OCI-LY1 (cell line): Measurements from ENCODE around the gene ALLC.
"Not testable (repeated sequence)": the region's sequence is repeated elsewhere in the genome, so short reads cannot be mapped to it uniquely, and the experiment has no call there.

ENCODE experiments used
- H2AFZ ChIP-seq: fragments of 200-600 bp; sonication (generic), shearing (Covaris generic); 2 replicates; pipeline ENCODE4 v1.6.0; 2014; ENCODE audit warnings: antibody characterized with exemption, mild to moderate bottlenecking, low read length
- H3F3A ChIP-seq: fragments of 200-600 bp; sonication (generic), shearing (Covaris generic); 2 replicates; pipeline ENCODE4 v1.6.0; 2014; ENCODE audit warnings: mild to moderate bottlenecking, antibody characterized with exemption, low read length, moderate library complexity; ENCODE audit not compliant: insufficient read depth
- H3K27ac ChIP-seq: fragments of 200-600 bp; sonication (generic); 2 replicates; pipeline ENCODE4 v1.5.1; 2014; ENCODE audit warnings: low read length, mixed run types, mild to moderate bottlenecking, low read depth; ENCODE audit not compliant: poor library complexity, severe bottlenecking
- H3K27me3 ChIP-seq: fragments of 200-600 bp; sonication (generic); 2 replicates; pipeline ENCODE4 v1.6.0; 2014; ENCODE audit warnings: antibody characterized with exemption, mild to moderate bottlenecking, low read length, moderate library complexity; ENCODE audit not compliant: insufficient read depth
- H3K36me3 ChIP-seq: fragments of 200-600 bp; sonication (generic); 2 replicates; pipeline ENCODE4 v1.6.1; 2014; ENCODE audit warnings: mild to moderate bottlenecking, antibody characterized with exemption, low read length, moderate library complexity, mixed read lengths; ENCODE audit not compliant: insufficient read depth
- H3K4me1 ChIP-seq: fragments of 200-600 bp; sonication (generic); 2 replicates; pipeline ENCODE4 v1.5.1; 2014; ENCODE audit warnings: mild to moderate bottlenecking, low read length, moderate library complexity; ENCODE audit not compliant: insufficient read depth, severe bottlenecking
- H3K4me2 ChIP-seq: fragments of 200-600 bp; sonication (generic), shearing (Covaris generic); 2 replicates; pipeline ENCODE4 v1.6.1; 2014; ENCODE audit warnings: low read length
- H3K4me3 ChIP-seq: fragments of 200-600 bp; sonication (generic); 2 replicates; pipeline ENCODE4 v1.5.1; 2014; ENCODE audit warnings: low read length, low read depth, mild to moderate bottlenecking, mixed read lengths; ENCODE audit not compliant: poor library complexity, severe bottlenecking
- H3K79me2 ChIP-seq: fragments of 200-600 bp; shearing (Covaris generic); 2 replicates; pipeline ENCODE4 v1.6.1; 2016; ENCODE audit warnings: mixed run types, low read length, mixed read lengths; ENCODE audit not compliant: insufficient read depth
- H3K9ac ChIP-seq: fragments of 200-600 bp; sonication (generic), shearing (Covaris generic); 2 replicates; pipeline ENCODE4 v1.6.1; 2014; ENCODE audit warnings: mild to moderate bottlenecking, low read length, mixed read lengths
- H3K9me2 ChIP-seq: fragments of 200-600 bp; sonication (generic), shearing (Covaris generic); 2 replicates; pipeline ENCODE4 v1.6.1; 2014; ENCODE audit warnings: low read depth, mild to moderate bottlenecking, low read length, mixed read lengths
- H3K9me3 ChIP-seq: fragments of 200-600 bp; shearing (Covaris generic); 2 replicates; pipeline ENCODE4 v1.6.1; 2014; ENCODE audit warnings: low read length, mixed read lengths
- H4K20me1 ChIP-seq: fragments of 200-600 bp; sonication (generic), shearing (Covaris generic); 2 replicates; pipeline ENCODE4 v1.6.0; 2016; ENCODE audit warnings: mild to moderate bottlenecking, low read length; ENCODE audit not compliant: insufficient read depth
- EZH2 ChIP-seq: fragments of 200-600 bp; sonication (generic), shearing (Covaris generic); IDR thresholded peaks from 2 replicates; pipeline ENCODE4 v1.8.0; 2017; ENCODE audit warnings: borderline replicate concordance, mixed run types, mild to moderate bottlenecking, antibody characterized with exemption, low read length, moderate library complexity, mixed read lengths
- TF ChIP-seq, protein P1 (sequence below): fragments of 200-600 bp; sonication (generic), shearing (Covaris generic); IDR thresholded peaks from 2 replicates; pipeline ENCODE4 v1.5.1; 2017; ENCODE audit warnings: mild to moderate bottlenecking, antibody characterized with exemption, low read length, moderate library complexity, mixed read lengths

ALLC gene

DNA sequence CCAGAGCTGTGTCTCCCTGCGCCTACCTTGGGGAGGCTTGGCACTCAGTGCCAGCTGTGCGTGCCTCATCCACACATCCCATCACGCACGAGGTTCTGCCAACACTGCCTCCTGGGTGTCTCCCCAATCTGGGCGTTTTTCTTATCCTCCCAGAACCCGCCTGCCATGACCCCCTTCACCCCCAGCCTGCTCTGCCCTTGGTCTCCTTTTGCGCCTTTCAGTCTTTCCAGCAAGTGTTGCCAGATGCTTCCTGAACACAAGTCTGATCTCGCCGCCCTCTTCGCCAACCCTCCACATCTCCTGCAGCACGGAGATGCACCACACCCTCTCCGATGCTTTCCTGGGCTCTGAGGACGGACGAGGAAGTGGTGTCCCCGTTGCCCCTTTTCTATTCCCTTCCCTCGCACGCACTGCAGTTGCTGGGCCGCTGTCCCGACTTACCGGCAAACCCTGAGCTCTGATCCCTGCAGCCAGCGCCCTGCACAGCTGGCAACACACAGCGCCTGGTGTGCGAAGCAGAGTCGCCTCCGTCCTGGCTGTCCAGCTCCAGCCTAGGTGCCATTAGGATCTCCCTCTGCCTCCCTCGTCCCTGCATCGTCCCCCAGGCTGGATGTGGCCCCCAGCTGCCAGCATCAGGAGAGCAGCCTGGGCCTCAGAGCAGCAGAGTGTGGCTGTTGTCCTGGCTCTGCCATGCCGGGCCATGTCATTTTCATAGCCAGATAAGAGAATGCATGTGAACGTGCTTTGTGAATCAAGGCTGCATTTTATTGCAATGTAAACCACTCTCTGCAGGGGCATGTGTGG, 22.6 kb upstream of the ALLC start:
- H4K20me1 ChIP-seq, result no peaks in the 10 kb centered on the region
- TF ChIP-seq EZH2, result no peak
- TF ChIP-seq, protein P1, sequence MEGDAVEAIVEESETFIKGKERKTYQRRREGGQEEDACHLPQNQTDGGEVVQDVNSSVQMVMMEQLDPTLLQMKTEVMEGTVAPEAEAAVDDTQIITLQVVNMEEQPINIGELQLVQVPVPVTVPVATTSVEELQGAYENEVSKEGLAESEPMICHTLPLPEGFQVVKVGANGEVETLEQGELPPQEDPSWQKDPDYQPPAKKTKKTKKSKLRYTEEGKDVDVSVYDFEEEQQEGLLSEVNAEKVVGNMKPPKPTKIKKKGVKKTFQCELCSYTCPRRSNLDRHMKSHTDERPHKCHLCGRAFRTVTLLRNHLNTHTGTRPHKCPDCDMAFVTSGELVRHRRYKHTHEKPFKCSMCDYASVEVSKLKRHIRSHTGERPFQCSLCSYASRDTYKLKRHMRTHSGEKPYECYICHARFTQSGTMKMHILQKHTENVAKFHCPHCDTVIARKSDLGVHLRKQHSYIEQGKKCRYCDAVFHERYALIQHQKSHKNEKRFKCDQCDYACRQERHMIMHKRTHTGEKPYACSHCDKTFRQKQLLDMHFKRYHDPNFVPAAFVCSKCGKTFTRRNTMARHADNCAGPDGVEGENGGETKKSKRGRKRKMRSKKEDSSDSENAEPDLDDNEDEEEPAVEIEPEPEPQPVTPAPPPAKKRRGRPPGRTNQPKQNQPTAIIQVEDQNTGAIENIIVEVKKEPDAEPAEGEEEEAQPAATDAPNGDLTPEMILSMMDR, result no peak
- 0 out of 2 replicates have a peak, but pooled peaks cover 6% of the 10 kb centered on the region for H3K27me3 ChIP-seq
- no peak overlapping the region for H3K9ac ChIP-seq
- no peaks in the 10 kb centered on the region for H3K36me3 ChIP-seq
- H3K27ac ChIP-seq, result no peak overlapping the region
- no peaks in the 10 kb centered on the region for H3K79me2 ChIP-seq
- H3F3A ChIP-seq, result no peaks in the 10 kb centered on the region
- no peaks in the 10 kb centered on the region for H3K4me1 ChIP-seq
- no peak overlapping the region for H3K4me2 ChIP-seq
- no peak overlapping the region for H3K4me3 ChIP-seq
- no peaks in the 10 kb centered on the region for H3K9me3 ChIP-seq
- no peak overlapping the region for H2AFZ ChIP-seq
- H3K9me2 ChIP-seq, result no peaks in the 10 kb centered on the region

DNA sequence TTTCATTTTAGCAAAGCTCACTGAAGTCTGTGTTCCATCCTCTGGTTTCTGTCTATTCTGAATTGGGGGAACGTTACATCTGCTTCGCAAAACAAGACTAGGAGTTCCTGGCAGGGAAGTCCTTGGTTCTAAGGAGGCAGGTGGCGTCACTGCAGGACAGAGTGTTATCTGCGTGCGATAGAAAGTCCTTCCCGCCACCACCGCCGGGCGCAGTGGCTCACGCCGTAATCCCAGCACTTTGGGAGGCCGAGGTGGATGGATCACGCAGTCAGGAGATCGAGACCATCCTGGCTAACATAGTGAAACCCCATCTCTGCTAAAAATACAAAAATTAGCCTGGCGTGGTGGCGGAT, 22.0 kb upstream of the ALLC start:
- not testable (repeated sequence) for H4K20me1 ChIP-seq, H3K9me2 ChIP-seq, H3K9me3 ChIP-seq, H3K79me2 ChIP-seq, H3F3A ChIP-seq, H3K4me3 ChIP-seq, H2AFZ ChIP-seq, H3K9ac ChIP-seq, H3K4me1 ChIP-seq, H3K27ac ChIP-seq, H3K27me3 ChIP-seq, H3K4me2 ChIP-seq, H3K36me3 ChIP-seq

DNA sequence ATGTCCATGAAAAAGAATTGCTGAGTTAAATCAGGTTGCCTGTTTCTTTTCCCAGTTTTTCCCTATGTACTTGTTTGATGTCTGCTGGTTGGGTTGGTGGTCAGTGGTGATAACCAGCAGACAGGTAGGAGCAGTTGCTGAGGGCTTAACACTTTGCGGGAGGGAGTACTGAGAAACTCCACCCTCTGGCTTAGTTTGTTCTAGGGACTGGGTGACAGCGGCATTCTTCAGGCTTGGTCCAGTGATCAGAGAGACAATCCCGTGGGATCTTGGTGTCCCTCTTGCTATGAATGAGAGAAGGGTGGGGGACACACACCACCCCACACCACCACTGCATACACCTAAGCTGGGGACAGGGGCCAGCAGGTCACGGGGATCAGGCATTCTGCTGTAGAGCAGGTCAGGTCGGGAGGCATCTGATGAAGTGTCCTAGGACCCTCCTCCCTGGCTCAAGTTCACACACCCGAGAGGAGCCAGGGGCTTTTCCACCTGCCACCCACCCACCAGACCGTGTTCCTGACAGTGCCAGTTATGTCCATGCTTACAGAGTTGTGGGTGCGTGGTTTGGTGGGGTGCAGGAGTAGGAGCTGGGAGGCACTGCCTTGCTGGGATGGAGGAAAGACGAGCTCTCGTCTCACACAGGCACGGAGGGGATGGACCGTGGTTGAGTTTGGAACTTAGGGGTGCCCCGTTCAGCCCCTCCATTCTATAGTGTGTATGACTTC, 21.3 kb upstream of the ALLC start:
- no peak for TF ChIP-seq EZH2
- TF ChIP-seq, protein P1, result no peak
- no peaks in the 10 kb centered on the region for H3K36me3 ChIP-seq
- no peaks in the 10 kb centered on the region for H3K9me3 ChIP-seq
- H3F3A ChIP-seq, result no peaks in the 10 kb centered on the region
- no peak overlapping the region for H3K4me2 ChIP-seq
- no peak overlapping the region for H2AFZ ChIP-seq
- no peak overlapping the region for H3K9ac ChIP-seq
- H4K20me1 ChIP-seq, result no peaks in the 10 kb centered on the region
- no peak overlapping the region for H3K27ac ChIP-seq
- no peaks in the 10 kb centered on the region for H3K9me2 ChIP-seq
- 0 out of 2 replicates have a peak, but pooled peaks cover 6% of the 10 kb centered on the region for H3K27me3 ChIP-seq
- no peaks in the 10 kb centered on the region for H3K4me1 ChIP-seq
- no peaks in the 10 kb centered on the region for H3K79me2 ChIP-seq
- H3K4me3 ChIP-seq, result no peak overlapping the region
